Stomach (tissue), 9 donors: Measurements from ENCODE around the gene SNW1. TPM values are rescaled to one million over a fixed set of nuclear protein-coding genes. Genes with fewer than 3 reads are reported as not detected.
"Not testable (repeated sequence)": the region's sequence is repeated elsewhere in the genome, so short reads cannot be mapped to it uniquely, and the experiment has no call there.

Experiments
- DNase-seq, 2 donors: peaks; one replicate each; pipeline versions ENCODE4 v3.0.0 to v3.0.0-alpha.2; 2013 to 2019
- H3K27ac ChIP-seq, 5 donors: fragments of 200-600 bp in 4 of 5; sonication (generic) in 4 of 5; one replicate each; pipeline ENCODE4 v1.5.1; 2013 to 2019; ENCODE audit warnings: mild to moderate bottlenecking in 1 of 5, moderate library complexity in 1 of 5
- H3K27me3 ChIP-seq, 3 donors: fragments of 200-600 bp; sonication (generic); one replicate each; pipeline ENCODE4 v1.5.1; 2017 to 2019; ENCODE audit warnings: mixed run types in 1 of 3
- H3K36me3 ChIP-seq, 4 donors: fragments of 200-600 bp; sonication (generic); 1 replicate in 3 of 4; 2 replicates in 1 of 4; pipeline ENCODE4 v1.5.1; 2016 to 2019
- H3K4me1 ChIP-seq, 4 donors: fragments of 200-600 bp; sonication (generic); one replicate each; pipeline ENCODE4 v1.5.1; 2016 to 2019
- H3K4me3 ChIP-seq, 4 donors: fragments of 200-600 bp; sonication (generic) in 3 of 4; one replicate each; pipeline ENCODE4 v1.5.1; 2016 to 2019; ENCODE audit warnings: mild to moderate bottlenecking in 1 of 4
- H3K9me3 ChIP-seq, 4 donors: fragments of 200-600 bp; sonication (generic); one replicate each; pipeline ENCODE4 v1.5.1; 2016 to 2019
- EP300 ChIP-seq: sonication (generic); formaldehyde crosslinking; IDR thresholded peaks from one replicate; pipeline ENCODE4 v1.6.1; 2017; ENCODE audit warnings: antibody characterized with exemption
- POLR2A ChIP-seq, 4 donors: fragments of 450-650 bp; IDR thresholded peaks; one replicate each; pipeline ENCODE4 v1.6.1; 2016; ENCODE audit warnings: antibody characterized with exemption in 4 of 4, control low read depth in 2 of 4, mild to moderate bottlenecking in 1 of 4, moderate library complexity in 1 of 4
- POLR2AphosphoS5 ChIP-seq, 3 donors: sonication (generic); formaldehyde crosslinking; IDR thresholded peaks; one replicate each; pipeline ENCODE4 v1.6.1; 2016; ENCODE audit warnings: antibody characterized with exemption in 3 of 3
- WGBS, 5 donors: extraction: QIAGEN DNeasy Blood & Tissue Kit in 3 of 5; methylation state at CpG; one replicate each; pipeline versions ENCODE4 v1.1.5 to v1.1.7; 2013 to 2018; 5-methylcytosine and 5-hydroxymethylcytosine counted together
- intact Hi-C: fragments of 100-400 bp; cut with DNase I; formaldehyde crosslinking; loops from one replicate; pipeline ENCODE4 v1.15.1; 2023; ENCODE audit warnings: low total_unique reads
- polyA plus RNA-seq, 3 donors: library from polyadenylated mRNA; stranded (reverse); fragments of 200-250 nt; gene quantifications; one replicate each; pipeline ENCODE4 v1.2.3, GENCODE V29; 2013
- total RNA-seq, 5 donors: library from RNA; depleted of rRNA; stranded (reverse); fragments of >200 nt; gene quantifications; one replicate each; pipeline versions ENCODE4 v1.1.0 to v1.2.3, GENCODE V29; 2014 to 2016
- TF ChIP-seq, protein P1 (sequence below), 7 experiments: fragments of 450-650 bp in 4 of 7; fragments of 200-600 bp in 3 of 7; sonication (generic) in 3 of 7; IDR thresholded peaks; one replicate each; pipeline ENCODE4 v1.5.1; 2016 to 2019; ENCODE audit warnings: antibody characterized with exemption in 7 of 7, control low read depth in 2 of 7, mild to moderate bottlenecking in 1 of 7
- donor health status: healthy with polysubstance abuse.
- donor health status: Bipolar disorder and iron deficiency.
- donor health status: healthy.

SNW1 gene
- total and polyA plus RNA-seq, 8 donors, result 8.2 to 152 (median 41.5) TPM

DNA sequence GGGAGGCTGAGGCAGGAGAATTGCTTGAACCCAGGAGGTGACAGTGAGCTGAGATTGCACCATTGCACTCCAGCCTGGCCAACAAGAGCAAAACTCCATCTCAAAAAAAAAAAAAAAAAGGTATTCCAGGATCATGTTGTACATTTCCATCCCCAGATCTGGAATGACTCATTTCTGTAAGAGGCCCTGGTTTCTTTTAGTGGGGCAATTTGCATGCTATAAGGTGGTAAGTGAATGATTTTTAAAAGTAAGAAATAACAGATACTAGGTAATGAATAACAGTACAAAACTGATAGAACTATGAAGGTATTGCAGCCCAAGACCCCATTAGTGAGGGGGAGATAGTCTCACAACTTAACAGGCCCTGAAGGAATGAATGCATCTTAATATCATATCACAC is 21.2 kb upstream of the SNW1 start:
- TF ChIP-seq POLR2A (IDR thresholded peaks at IDR 0.05) (no peak), POLR2AphosphoS5 (IDR thresholded peaks at IDR 0.05) (no peak)
- intact Hi-C loops, result no loop called here
- Histone ChIP-seq H3K9me3 (no peaks in the 10 kb centered on the region), H3K4me3 (no peak overlapping the region), H3K27me3 (no peaks in the 10 kb centered on the region), H3K36me3 (no peaks in the 10 kb centered on the region), H3K27ac (no peak overlapping the region), H3K4me1 (no peaks in the 10 kb centered on the region)
- DNase-seq, result no peak

DNA sequence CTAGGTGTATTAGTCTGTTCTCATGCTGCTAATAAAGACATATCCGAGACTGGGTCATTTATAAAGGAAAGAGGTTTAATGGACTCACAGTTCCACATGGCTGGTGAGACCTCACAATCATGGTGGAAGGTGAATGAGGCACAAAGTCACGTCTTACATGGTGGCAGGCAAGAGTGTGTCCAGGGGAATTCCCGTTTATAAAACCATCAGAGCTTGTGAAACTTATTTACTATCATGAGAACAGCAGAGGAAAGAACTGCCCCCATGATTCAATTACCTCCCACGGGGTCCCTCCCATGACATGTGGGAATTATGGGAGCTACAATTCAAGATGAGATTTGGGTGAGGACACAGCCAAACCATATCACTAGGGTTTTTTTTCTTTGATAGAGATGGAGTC is 13.0 kb upstream of the SNW1 start:
- H3K9me3 ChIP-seq, DNase-seq, intact Hi-C loops, H3K27ac ChIP-seq, H3K4me3 ChIP-seq, H3K36me3 ChIP-seq, H3K27me3 ChIP-seq, H3K4me1 ChIP-seq: not testable (repeated sequence)
- WGBS, 5 donors, result 78 to 88% (median 78%) methylated on average over 4 of the region's 4 CpGs

- 45 to 62% (median 46%) methylated on average over 2 of the region's 2 CpGs for WGBS, 5 donors
Observed at GRCh38 chr14:77768442-77769069, 7.6 kb upstream of the SNW1 start.

DNA sequence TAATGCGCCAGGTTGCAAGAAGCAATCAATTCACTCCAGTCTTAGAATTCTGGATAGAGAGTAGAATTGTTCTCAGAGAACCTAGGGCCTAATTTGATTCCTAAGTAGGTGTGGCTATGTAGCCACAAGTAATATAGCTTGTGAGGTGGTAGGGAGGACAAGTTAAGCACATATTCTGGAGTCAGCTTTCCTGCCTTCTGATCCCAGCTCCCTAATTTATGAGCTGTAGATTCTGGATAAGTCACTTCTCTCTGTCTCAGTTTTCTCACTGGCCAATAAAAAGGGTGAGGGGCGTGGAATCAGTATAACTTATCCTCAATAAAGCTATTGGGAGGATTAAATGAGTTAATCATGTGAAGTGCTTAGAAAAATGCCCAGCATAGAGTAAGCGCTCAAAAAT is 3.0 kb upstream of the SNW1 start:
- H3K27me3 ChIP-seq, result no peaks in the 10 kb centered on the region
- peaks cover 0 to under 1% (median 0%) of the 10 kb centered on the region in 4 donors for H3K36me3 ChIP-seq
- H3K4me3 ChIP-seq, result no peak overlapping the region
- intact Hi-C loops, result no loop called here
- H3K9me3 ChIP-seq, result no peaks in the 10 kb centered on the region
- no peak for DNase-seq
- H3K4me1 ChIP-seq, result peaks cover 9 to 22% (median 16%) of the 10 kb centered on the region in 4 donors
- TF ChIP-seq EP300, result no peak
- TF ChIP-seq, protein P1, sequence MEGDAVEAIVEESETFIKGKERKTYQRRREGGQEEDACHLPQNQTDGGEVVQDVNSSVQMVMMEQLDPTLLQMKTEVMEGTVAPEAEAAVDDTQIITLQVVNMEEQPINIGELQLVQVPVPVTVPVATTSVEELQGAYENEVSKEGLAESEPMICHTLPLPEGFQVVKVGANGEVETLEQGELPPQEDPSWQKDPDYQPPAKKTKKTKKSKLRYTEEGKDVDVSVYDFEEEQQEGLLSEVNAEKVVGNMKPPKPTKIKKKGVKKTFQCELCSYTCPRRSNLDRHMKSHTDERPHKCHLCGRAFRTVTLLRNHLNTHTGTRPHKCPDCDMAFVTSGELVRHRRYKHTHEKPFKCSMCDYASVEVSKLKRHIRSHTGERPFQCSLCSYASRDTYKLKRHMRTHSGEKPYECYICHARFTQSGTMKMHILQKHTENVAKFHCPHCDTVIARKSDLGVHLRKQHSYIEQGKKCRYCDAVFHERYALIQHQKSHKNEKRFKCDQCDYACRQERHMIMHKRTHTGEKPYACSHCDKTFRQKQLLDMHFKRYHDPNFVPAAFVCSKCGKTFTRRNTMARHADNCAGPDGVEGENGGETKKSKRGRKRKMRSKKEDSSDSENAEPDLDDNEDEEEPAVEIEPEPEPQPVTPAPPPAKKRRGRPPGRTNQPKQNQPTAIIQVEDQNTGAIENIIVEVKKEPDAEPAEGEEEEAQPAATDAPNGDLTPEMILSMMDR (IDR thresholded peaks at IDR 0.05), result no peak
- no peak for TF ChIP-seq POLR2AphosphoS5 (IDR thresholded peaks at IDR 0.05)
- no peak for TF ChIP-seq POLR2A (IDR thresholded peaks at IDR 0.05)
- 77 to 88% (median 83%) methylated on average over 3 of the region's 3 CpGs for WGBS, 5 donors
- H3K27ac ChIP-seq, result no peak overlapping the region

More at GRCh38 chr14:77768442-77769069, 7.6 kb upstream of the SNW1 start:
- H3K27me3 ChIP-seq, H3K4me3 ChIP-seq, H3K9me3 ChIP-seq, DNase-seq, H3K36me3 ChIP-seq, intact Hi-C loops, H3K4me1 ChIP-seq, H3K27ac ChIP-seq: not testable (repeated sequence)

- Histone ChIP-seq H3K27me3 (no peaks in the 10 kb centered on the region), H3K4me3 (no peak overlapping the region), H3K36me3 (peaks cover 0 to 3% (median 0%) of the 10 kb centered on the region in 4 donors), H3K9me3 (no peaks in the 10 kb centered on the region), H3K4me1 (peaks cover 15 to 28% (median 23%) of the 10 kb centered on the region in 4 donors), H3K27ac (no peak overlapping the region)
- TF ChIP-seq, protein P1 (IDR thresholded peaks at IDR 0.05), result no peak
- TF ChIP-seq POLR2AphosphoS5 (IDR thresholded peaks at IDR 0.05) (no peak), EP300 (no peak), POLR2A (IDR thresholded peaks at IDR 0.05) (no peak)
- DNase-seq, result no peak
- intact Hi-C loops, result no loop called here
- WGBS, 5 donors, result 59 to 73% (median 63%) methylated on average over 1 of the region's 1 CpG
Observed at GRCh38 chr14:77763316-77763715, 2.4 kb upstream of the SNW1 start.

DNA sequence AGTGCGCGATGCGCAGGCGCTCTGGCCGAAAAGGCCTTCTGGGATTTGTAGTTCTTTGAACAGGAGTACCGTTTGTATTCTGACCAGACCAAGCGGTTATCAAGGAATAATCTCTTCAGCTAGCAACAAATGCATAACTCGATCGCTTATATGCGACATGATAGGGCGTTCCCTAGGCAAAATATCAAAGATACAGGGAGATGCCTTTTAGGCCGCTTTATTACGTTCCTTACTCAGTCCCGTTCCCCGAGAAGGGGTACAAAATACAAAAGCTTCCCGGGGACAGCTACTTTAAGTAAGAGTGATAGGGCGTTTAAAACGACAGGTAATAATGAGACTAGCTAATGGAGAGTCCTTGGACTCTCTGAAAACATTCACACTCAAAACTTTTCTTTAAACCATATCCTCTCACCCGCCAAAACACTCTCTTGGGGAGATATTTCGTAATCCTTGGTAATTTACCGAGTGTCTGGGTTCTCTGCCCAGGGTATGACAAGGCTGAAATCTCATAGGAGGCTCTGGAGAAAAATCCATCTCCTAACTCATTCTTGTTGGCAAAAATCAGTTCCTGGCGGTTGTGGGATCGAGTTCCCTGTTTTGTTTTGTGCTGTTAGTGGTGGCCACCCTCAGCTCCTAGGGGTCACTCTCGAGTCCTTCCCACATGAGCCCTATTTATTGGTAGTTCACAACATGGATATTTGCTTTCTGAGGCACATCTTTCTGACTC is 412 bp upstream of the SNW1 start:
- intact Hi-C loops, result no loop called here
- H3K27me3 ChIP-seq, result no peaks in the 10 kb centered on the region
- no peak for TF ChIP-seq POLR2AphosphoS5 (IDR thresholded peaks at IDR 0.05)
- TF ChIP-seq, protein P1 (IDR thresholded peaks at IDR 0.05), result peak in 1 of 7 experiments; percentile 11
- peak overlapping the region; percentile 85 to 97 (median 93) for H3K27ac ChIP-seq
- DNase-seq, result peak in 1 of 2 donors; percentile 62
- H3K36me3 ChIP-seq, result peaks cover 0 to 10% (median 2%) of the 10 kb centered on the region in 4 donors
- peak overlapping the region; percentile 79 to 95 (median 89) for H3K4me3 ChIP-seq
- no peaks in the 10 kb centered on the region for H3K9me3 ChIP-seq
- 1 to 4% (median 2%) methylated on average over 18 to 24 of the region's 24 CpGs for WGBS, 5 donors
- H3K4me1 ChIP-seq, result peaks cover 20 to 47% (median 36%) of the 10 kb centered on the region in 4 donors
